GM18526 (cell line): ENCODE measurements around the gene FRS2.

Experiments
- POLR2A ChIP-seq: IDR thresholded peaks from 3 replicates; pipeline ENCODE4 v1.6.1; 2011; ENCODE audit not compliant: insufficient read length; ENCODE audit errors: extremely low read depth

Gene FRS2

DNA sequence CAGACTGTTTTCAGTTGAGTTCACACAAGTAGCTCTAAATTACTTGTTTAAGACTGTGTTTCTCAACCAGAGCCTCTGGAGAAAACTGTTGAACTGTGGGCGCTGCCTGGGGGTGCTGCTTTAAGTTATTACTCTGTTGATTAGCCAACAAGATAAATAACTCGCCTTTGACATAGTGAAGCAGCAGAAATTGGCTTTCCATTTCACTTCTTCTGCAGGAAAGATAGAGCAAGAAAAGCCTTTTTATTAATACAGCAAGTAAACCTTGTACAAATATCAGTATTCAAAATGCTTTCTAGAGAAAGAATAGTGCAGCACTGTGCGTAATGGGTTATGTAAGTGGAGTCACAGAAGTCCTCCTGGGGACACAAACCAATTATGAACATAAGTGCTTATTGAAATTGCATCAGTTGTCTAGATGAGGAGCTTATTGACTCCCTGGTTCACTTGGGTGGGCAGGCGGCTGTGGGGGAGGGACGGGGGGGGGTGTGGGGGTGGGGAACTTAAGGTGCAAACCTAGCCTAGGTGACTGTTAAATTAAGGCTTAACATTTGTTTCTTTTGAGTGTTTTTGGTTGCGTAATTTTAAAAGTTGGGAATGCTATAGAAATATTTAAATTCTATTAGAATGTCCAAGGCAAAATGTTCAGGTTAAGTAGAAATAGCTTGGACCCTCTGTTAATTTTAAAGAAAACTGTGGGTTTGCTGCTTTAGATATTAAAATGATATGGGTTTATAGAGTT, 6.3 kb downstream of the FRS2 start:
- TF ChIP-seq POLR2A: no peak

DNA sequence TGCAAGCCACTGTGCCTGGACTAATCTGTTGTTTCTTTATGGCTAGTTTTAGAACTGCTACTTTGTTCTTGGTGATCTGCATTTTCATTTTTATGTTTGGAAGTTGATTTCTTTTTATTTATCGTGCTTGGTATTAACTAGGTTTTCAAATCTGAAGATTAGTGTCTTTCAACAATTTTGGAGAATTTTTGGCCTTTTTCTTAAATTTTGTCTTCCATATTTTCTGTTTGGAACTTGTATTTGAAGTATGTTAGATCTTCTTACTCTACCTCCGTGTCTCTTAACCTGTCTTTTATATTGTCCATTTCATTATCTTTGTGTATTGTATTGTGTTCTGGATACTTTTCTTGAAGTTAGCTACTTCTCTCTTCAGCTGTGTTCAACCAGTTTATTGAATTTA, 9.5 kb downstream of the FRS2 start:
- TF ChIP-seq POLR2A: no peak

DNA sequence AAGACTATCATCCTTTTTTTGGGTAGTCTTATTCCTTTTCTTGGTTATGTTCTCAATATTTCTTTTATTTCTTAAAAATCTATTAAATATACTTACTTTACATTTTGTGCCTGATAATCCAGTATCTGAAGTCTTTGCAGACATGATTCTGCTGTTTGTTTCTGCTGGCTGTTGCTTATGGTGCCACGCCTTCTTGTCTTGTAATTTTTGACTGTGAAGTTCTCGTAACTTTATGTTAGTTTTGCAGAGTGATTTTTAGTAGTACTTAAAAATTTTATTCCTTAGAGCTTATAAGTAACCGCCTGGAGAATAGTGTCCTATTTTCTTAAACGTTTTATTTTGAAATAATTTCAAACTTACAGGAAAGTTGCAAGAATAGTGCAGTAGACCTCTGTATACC, 10.5 kb downstream of the FRS2 start:
- TF ChIP-seq POLR2A: no peak

DNA sequence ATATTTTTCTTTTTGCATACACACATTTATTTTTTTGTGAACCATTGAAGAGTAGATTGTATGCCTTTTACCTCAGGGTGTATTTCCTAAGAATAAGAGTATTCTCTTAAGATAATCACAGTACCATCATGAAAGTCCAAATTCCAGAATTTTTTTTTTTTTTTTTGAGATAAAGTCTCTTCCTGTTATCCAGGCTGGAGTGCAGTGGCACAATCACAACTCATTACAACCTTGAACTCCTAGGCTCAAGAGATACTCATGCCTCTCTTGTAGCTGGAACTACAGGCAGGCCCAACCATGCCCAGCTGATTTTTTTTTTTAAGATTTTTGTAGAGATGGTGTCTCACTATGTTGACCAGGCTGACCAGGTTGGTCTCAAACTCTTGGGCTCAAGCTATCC, 10.9 kb downstream of the FRS2 start:
- TF ChIP-seq POLR2A: no peak

DNA sequence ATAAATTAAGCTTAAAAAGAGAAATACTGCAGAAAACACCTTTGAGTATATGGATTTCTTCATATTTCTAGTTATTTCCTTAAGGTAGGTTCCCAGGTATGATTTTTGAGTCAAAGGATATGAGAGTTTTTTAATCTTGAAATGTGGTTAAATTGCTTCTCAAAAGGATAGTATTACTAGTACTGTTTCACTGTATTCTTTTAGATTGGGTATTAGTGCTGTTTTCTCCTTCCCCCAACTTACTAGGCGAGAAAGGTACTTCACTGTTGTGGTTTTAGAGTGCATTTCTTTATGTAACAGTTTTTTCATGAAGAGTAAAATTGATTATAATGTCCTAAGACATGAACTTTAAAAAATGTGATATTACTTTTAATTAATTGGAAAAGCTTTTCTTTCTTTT, 13.5 kb downstream of the FRS2 start:
- no peak for TF ChIP-seq POLR2A

DNA sequence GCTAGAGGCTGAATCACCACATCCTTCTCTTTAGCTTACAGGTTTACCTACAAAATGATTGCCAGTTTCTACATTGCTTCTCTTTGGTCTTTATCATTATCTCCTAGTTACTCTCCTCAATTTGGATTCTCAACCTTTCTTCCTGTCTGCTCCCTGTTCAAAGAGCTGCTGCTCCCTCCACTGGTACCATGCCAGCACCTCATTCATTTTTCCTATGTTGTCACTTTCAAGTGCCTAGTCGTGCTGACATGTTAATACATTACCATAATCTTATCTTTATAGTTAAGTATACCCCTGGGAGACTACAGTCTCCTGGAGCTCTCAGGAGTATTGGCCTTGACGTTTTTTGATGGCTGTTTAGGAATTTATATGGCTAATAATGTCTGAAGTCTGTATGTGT, 14.2 kb downstream of the FRS2 start:
- no peak for TF ChIP-seq POLR2A

DNA sequence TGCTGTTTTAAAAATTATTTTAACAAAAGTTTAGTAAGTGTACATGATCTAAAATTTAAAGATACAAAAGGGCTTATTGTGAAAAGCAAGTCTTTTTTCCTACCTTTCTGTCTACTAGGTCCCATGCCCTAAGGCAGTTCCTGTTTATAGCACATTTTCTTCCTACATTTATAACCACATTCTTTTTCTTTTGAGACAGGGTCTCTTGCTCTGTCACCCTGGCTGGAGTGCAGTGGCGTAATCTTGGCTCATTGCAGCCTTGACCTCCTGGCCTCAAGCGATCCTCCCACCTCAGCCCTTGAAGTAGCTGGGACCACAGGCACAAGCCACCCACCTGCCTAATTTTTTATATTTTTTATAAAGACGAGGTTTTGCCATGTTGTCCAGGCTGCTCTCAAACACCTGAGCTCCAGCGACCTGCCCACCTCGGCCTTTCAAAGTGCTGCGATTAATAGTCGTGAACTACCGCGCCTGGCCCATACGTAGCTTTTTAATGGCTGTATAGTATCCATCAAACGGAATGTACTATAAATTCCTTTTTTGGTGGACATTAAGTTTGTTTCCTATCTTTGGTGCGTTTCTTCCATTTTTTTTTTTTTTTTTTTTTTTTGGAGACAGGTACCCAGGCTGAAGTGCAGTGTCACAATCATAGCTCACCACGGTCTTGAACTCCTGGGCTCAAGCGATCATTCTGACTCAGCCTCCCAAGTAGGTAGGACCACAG, 20.9 kb downstream of the FRS2 start:
- TF ChIP-seq POLR2A: no peak

DNA sequence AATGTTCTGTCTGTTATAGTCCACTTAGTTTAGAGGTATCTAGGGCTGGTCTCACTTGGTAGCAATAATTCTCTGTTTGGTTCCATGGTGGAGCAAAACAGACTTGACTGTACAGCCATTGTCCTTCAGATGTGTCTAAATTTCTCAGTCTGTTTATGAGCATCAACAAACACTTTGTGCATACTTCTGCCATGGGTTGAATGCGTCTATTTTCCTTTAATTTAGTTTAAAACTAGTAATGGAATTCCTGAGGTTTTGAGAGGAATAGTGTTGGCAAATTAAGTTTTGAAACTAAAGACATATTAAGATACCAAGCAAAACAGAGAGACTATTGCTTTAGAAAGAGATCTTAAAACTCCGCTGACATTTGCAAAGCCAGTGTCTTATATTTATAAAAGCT, 22.6 kb downstream of the FRS2 start:
- no peak for TF ChIP-seq POLR2A

DNA sequence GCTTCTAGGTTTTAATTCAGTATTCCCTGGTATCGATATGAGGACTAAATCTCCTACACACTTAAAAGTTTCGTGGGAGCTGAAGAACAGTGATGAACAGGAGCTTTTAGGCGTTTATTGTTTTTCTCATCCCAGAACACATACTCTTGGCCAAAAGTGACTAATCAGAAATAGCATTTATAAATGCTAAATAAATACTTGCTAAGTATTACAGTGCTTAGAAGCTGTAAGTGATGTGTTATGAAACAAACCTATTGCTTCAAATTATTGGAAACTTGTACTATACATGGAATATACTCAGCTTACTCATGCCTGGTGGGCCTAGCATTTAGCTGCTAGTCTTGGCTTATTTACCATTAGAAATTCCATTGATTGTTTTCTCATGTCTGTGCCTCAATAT, 24.9 kb downstream of the FRS2 start:
- TF ChIP-seq POLR2A: no peak

DNA sequence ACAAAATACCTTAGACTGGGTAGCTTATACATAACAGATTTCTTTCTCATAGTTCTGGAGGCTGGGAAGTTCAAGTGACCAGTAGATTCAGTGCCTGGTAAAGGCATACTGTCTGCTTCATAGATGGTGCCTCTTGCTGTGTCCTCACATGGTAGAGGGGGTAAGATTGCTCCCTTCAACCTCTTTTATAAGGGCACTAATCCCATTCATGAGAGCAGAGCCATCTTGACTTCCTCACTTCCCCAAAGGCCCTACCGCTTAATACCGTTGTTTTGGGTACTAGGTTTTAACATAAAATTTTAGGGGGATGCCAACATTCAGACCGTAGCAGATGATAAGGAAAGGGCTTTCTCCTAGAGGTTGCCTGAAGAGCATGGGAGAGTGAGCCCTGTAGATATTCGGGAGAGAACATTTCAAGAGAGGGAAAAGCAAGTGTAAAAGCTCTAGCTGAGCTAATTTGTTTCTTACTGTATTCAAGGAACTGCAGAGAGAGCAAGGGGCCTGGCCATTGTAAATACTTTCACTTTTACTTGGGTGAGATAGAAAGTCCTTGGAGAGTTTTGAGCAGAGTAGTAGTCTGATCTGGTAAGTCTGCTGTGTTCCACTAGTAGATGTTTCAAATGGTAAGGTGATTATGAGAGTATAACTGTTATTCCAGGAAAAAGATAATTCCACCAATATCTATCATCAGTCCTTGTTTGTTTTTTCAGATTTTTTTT, 27.3 kb downstream of the FRS2 start:
- no peak for TF ChIP-seq POLR2A

DNA sequence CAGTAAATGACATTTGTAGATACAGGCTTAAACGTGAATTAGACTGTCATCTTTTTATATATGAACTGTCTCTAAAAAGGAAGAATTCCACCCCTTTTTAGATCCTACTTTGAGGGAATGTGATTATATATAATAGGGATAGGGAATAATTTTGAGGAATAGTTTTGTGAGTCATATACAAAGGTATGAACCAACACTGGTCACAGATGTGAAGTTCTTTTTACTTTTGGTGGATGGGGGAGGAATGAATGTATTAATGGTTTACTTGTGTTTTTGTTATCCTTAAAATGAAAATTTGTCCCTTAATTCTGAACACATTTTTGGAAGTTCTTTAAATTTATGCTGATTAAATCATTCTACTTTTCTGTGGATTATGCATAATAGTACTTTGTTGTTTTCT, 30.4 kb downstream of the FRS2 start:
- no peak for TF ChIP-seq POLR2A

DNA sequence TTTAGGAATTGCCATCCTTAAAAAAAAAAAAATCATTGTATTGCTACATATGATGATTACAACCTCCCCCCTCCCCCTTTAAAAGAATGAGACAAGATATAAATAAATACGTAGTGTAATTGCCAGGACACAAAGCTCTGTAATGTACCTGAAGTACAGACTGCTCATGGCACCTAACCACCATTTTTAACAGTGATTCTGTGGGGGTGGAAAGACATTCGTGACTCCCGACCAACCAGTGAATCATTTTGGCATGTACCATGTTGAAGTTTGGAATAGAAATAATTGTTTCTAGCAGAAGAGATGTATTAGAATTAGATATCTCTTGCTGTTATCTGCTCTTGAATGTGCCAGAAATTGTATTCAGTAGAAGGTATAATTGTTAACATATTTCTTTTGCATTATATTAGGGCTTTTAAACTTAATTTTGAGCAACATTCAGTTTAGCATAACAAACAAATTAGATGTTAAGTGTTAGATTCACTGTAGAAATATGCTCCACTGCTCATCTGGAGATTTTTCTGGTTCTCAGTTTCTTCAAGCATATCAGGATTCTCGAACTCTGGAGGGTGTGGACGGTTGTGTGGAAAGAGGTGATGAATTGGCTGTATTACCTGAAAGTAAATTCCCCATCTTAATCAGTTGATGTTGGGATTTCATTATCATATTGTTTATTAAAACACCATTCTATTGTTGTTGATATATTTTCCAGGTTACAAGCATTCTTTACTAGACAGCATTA, 31.1 kb downstream of the FRS2 start:
- no peak for TF ChIP-seq POLR2A

DNA sequence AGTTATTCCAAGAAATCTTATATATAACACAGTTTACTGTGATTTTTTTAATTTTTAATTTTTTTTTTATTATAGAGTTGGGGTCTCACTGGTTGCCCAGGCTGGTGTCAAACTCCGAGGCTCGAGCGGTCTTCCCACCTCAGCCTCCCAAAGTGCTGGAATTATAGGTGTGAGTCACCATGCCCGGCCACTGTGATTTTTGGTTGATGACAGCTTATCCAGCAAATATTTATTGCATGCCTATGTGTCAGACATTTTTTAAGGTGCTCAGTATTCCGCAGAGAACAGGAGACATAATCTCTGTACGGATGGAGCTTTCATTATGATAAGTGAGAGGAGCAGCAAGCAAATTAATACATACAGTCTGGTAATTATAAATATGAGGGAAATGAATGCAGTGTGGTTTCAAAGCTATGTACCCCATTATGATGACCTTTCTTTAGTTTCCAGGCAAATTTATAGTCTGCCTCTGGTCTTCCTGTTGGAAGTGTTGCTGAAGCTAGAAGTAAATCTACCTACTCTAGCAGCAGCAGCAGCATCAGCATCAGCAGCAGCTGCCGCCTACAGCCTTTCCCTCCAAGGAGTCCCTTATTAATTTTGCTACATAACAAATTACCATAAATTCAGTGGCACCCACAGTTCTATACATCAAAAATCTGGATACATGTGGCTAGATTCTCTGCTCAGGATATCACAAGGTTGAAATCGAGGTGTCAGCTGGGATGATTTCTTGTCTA, 32.3 kb downstream of the FRS2 start:
- TF ChIP-seq POLR2A: no peak

DNA sequence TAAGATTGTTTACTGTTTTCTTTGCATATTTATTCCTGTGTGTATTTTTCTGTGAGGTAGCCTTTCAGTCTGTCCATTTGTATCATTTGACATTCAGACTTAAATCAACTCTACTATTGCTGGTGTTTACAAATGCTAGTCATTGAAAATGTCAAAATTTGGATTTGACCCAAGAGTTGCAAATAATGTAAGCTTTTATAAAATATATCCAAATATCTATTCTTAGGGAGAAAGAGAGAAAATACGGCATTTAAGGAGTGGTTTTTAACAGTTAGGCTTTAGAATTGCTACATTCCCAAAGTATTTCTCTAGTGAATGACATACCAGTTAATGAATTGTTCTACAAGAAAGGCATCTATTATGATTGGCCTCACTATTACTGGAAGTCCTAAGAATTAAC, 37.9 kb downstream of the FRS2 start:
- TF ChIP-seq POLR2A: no peak

DNA sequence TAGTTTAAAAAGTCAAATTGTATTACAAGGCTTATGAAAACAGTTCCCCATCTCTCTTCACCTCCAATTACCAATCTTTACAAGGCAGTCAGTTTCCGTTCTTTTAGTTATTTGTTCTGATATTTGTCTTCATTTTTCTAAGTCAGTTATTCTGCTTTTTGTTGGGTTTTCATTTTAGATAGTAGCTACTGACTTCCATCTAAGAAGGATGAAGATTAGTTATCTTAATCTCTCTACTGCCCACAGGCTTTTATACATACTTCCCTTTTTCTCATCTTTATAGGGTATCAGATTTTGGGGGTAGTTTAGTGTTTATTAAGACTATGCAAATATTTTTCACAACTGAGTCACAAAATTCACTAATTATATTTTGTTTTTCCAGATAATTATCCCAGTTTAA, 38.4 kb downstream of the FRS2 start:
- no peak for TF ChIP-seq POLR2A
